HG03039 (cell line): ENCODE results near the gene MOB3A.
"Not testable (repeated sequence)": the region's sequence is repeated elsewhere in the genome, so short reads cannot be mapped to it uniquely, and the experiment has no call there.

Experiments
- ATAC-seq: cut with Tn5 transposase; IDR thresholded peaks from one replicate; pipeline ENCODE4 v1.9.1; 2021; ENCODE audit warnings: mild to moderate bottlenecking, moderate library complexity; ENCODE audit not compliant: unreplicated experiment

The MOB3A gene

DNA sequence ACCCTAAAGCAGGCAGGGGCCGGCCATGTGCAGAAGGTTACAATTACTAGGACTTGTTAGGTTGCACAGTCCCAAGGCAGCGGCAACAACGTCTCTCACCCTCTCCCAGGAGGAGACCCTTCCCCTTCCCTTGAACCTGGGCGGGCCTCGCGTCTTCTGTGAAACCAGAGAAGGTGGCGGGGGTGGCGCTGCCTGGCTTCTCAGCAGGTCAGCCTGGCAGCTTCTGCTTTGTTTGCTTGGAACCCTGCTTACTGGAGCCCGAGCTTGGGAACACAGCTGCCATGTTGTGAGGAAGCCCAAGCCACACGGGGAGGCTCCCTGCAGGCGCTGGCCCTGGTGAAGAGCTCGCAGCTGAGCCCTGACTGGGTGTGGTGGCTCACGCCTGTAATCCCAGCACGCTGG lies 60.5 kb downstream of the MOB3A start:
- no peak for ATAC-seq

GRCh38 chr19:2034729-2035589 lies 61.2 kb downstream of the MOB3A start:
- no peak for ATAC-seq

DNA sequence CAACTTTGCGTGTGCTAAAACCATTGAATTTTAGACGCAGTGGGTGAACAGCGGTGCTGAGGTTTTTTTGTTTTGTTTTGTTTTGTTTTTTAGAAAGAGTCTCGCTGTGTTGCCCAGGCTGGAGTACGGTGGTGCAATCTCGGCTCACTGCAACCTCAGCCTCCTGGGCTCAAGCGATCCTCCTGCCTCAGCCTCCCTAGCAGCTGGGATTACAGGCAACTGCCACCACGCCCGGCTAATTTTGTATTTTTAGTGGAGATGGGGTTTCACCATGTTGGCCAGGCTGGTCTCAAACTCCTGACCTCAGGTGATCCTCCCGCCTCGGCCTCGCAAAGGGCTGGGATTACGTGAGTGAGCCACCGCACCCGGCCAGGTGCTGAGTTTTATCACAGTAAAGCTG lies 61.9 kb downstream of the MOB3A start:
- not testable (repeated sequence) for ATAC-seq

DNA sequence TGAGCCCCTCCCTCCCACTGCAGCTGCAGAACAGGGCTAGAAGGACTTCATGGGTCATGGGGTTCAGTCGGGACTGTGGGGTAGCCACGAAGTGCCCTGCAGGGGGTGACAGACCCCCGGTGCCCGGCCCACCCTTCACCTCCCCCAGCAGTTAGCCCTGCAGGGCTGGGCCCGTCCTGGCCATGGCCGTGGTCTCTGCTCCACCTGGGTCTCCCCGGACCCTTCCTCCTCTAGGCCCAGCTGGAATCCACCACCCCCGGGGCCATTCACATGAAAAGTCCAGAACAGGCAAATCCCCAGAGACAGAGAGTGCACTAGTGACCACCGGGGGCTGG lies 62.3 kb downstream of the MOB3A start:
- no peak for ATAC-seq

DNA sequence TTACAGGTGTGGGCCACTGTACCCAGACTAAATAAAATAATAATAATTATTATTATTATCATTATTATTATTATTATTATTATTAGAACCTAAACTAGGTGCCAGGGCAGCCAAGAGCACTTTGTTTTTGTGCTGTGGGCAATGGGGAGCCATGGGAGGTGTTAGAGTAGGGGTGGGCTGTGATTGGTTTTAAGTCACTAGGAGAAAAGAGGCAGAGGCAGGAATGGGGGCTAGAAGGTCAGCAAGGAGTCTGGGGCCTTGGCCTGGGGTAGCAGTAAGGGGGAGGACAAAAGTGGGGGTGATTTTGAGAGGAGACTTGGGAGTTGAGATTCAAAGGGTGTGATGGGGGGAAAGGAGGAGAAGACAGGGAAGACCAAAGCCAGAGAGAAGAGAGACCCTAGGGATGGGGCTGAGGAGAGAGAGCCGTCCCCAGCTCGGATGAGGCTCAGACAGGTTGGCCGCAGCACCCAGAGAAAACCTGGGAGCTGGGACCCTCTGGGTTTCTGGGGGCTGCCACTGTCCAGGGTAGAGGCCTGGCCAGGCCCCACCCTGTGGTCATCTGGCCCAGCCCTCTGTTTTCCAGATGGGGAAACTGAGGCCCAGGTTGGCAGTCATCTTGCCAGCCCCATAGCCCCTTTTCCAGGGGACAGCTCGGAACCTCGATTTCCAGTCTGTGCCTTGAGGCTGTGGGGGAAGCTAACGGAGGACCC lies 62.9 kb downstream of the MOB3A start:
- no peak for ATAC-seq

GRCh38 chr19:2032296-2032941 lies 63.7 kb downstream of the MOB3A start:
- ATAC-seq = no peak

- ATAC-seq = no peak
These were observed 68.8 kb downstream of the MOB3A start for GRCh38 chr19:2027361-2027760.

GRCh38 chr19:2026770-2027169 lies 69.4 kb downstream of the MOB3A start:
- ATAC-seq = no peak

- no peak for ATAC-seq
These were observed 73.8 kb downstream of the MOB3A start for GRCh38 chr19:2022289-2022688.

- ATAC-seq = no peak
These were observed 74.5 kb downstream of the MOB3A start for GRCh38 chr19:2021453-2022140.
